ENCODE results near the gene CLIC5. TPM values are rescaled to one million over a fixed set of nuclear protein-coding genes. Genes with fewer than 3 reads are reported as not detected.

Gene CLIC5
- total RNA-seq, 4 donors from 2014 or later: 2.8 to 6.9 (median 5.0) TPM

DNA sequence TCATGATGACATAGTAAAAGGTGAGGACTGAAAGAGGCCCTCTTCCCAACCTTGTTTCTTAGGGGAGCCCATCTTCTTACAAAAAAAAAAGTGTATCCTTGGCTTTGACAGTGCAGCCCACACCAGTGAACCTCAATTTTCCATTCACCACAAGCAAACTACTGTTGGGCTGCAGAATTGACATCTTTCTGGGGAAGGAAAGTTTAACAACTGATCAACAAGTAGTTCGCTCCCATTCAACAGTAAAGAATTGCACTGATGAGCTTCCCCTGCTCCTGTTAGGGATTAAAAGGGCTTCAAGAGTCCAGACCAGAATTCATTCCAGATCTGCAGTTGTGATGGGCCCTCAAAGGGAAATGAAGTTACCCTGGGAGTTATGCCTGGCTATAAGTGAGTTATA lies 13.9 kb upstream of the CLIC5 start:
- Histone ChIP-seq H3K27ac (no peak overlapping the region), H3K27me3 (no peaks in the 10 kb centered on the region), H3K36me3 (no peaks in the 10 kb centered on the region), H3K9me3 (no peaks in the 10 kb centered on the region), H3K4me1 (no peaks in the 10 kb centered on the region), H3K4me3 (no peak overlapping the region)
- TF ChIP-seq CTCF (IDR thresholded peaks at IDR 0.05) (no peak), EP300 (IDR thresholded peaks at IDR 0.05) (no peak)
- no peak for ATAC-seq
- 89 to 100% methylated on average over 1 of the region's 1 CpG for WGBS, 2 donors (ENCODE audit: low coverage in 1 of 2)

GRCh38 chr6:46026307-46026706 lies 10.6 kb upstream of the CLIC5 start:
- 40 to 75% methylated on average over 1 to 2 of the region's 2 CpGs for WGBS, 2 donors (ENCODE audit: low coverage in 1 of 2)
- H3K27me3 ChIP-seq: no peaks in the 10 kb centered on the region

DNA sequence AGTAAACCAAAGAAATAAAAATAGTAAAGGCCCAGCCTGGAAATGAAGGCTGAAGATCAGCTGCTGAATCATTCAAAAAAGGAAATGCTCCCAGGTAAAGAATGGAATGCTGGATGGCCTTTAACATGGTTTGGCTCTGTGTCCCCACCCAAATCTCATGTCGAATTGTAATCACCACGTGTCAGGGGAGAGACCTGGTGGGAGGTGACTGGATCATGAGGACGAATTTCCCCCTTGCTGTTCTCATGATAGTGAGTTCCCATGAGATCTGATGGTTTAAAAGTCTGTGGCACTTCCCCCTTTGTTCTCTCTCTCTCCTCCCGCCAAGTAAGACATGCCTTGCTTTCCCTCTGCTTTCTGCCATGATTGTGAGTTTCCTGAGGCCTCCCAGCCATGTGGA lies 9.9 kb upstream of the CLIC5 start:
- no peaks in the 10 kb centered on the region for H3K9me3 ChIP-seq
- no peak for ATAC-seq
- no peaks in the 10 kb centered on the region for H3K4me1 ChIP-seq
- no peaks in the 10 kb centered on the region for H3K27me3 ChIP-seq
- no peak overlapping the region for H3K27ac ChIP-seq
- H3K4me3 ChIP-seq: no peak overlapping the region
- 88 to 89% methylated on average over 4 of the region's 4 CpGs for WGBS, 2 donors (ENCODE audit: low coverage in 1 of 2)
- H3K36me3 ChIP-seq: no peaks in the 10 kb centered on the region
- TF ChIP-seq POLR2AphosphoS5 (IDR thresholded peaks at IDR 0.05) (no peak), CTCF (IDR thresholded peaks at IDR 0.05) (no peak), EP300 (IDR thresholded peaks at IDR 0.05) (no peak), POLR2A (IDR thresholded peaks at IDR 0.05) (no peak)

More at GRCh38 chr6:46026307-46026706, 10.6 kb upstream of the CLIC5 start:
- Histone ChIP-seq H3K9me3 (no peaks in the 10 kb centered on the region), H3K4me3 (no peak overlapping the region), H3K4me1 (no peaks in the 10 kb centered on the region), H3K36me3 (no peaks in the 10 kb centered on the region), H3K27ac (no peak overlapping the region)
- TF ChIP-seq EP300 (IDR thresholded peaks at IDR 0.05) (no peak), POLR2A (IDR thresholded peaks at IDR 0.05) (no peak), CTCF (IDR thresholded peaks at IDR 0.05) (no peak), POLR2AphosphoS5 (IDR thresholded peaks at IDR 0.05) (no peak)
- ATAC-seq: no peak

GRCh38 chr6:46024124-46024769 lies 8.6 kb upstream of the CLIC5 start:
- no peak for ATAC-seq
- no peak overlapping the region for H3K27ac ChIP-seq
- WGBS, 2 donors (ENCODE audit: low coverage in 1 of 2): 44 to 69% methylated on average over 1 of the region's 1 CpG
- TF ChIP-seq POLR2A (IDR thresholded peaks at IDR 0.05) (no peak), POLR2AphosphoS5 (IDR thresholded peaks at IDR 0.05) (no peak), CTCF (IDR thresholded peaks at IDR 0.05) (no peak), EP300 (IDR thresholded peaks at IDR 0.05) (no peak)
- H3K4me1 ChIP-seq: no peaks in the 10 kb centered on the region
- no peaks in the 10 kb centered on the region for H3K36me3 ChIP-seq
- no peaks in the 10 kb centered on the region for H3K9me3 ChIP-seq
- no peaks in the 10 kb centered on the region for H3K27me3 ChIP-seq
- no peak overlapping the region for H3K4me3 ChIP-seq

GRCh38 chr6:46023216-46023915 lies 7.7 kb upstream of the CLIC5 start:
- no peaks in the 10 kb centered on the region for H3K4me1 ChIP-seq
- peak; percentile 49 for TF ChIP-seq POLR2AphosphoS5 (IDR thresholded peaks at IDR 0.05)
- no peak for TF ChIP-seq CTCF (IDR thresholded peaks at IDR 0.05)
- H3K36me3 ChIP-seq: no peaks in the 10 kb centered on the region
- ATAC-seq: peak; percentile 57
- no peaks in the 10 kb centered on the region for H3K9me3 ChIP-seq
- no peak overlapping the region for H3K27ac ChIP-seq
- H3K27me3 ChIP-seq: peaks cover 8% of the 10 kb centered on the region
- H3K4me3 ChIP-seq: no peak overlapping the region
- WGBS, 2 donors (ENCODE audit: low coverage in 1 of 2): 35 to 46% methylated on average over 3 of the region's 3 CpGs

Data from gastroesophageal sphincter (tissue), 4 donors.